HG03571 (cell line): Measurements from ENCODE around the gene PLTP.
"Not testable (repeated sequence)": the region's sequence is repeated elsewhere in the genome, so short reads cannot be mapped to it uniquely, and the experiment has no call there.

Experiments
- ATAC-seq: cut with Tn5 transposase; IDR thresholded peaks from one replicate; pipeline ENCODE4 v1.9.1; 2021; ENCODE audit not compliant: unreplicated experiment

The PLTP gene

GRCh38 chr20:45944965-45945677, 33.2 kb upstream of the PLTP start:
- no peak for ATAC-seq

GRCh38 chr20:45944151-45944964, 32.4 kb upstream of the PLTP start:
- ATAC-seq: no peak

GRCh38 chr20:45943613-45944012, 31.7 kb upstream of the PLTP start:
- ATAC-seq: no peak

GRCh38 chr20:45940469-45940868, 28.5 kb upstream of the PLTP start:
- ATAC-seq: no peak

GRCh38 chr20:45940053-45940452, 28.1 kb upstream of the PLTP start:
- ATAC-seq: no peak

- no peak for ATAC-seq
Observed at GRCh38 chr20:45938727-45939438, 26.9 kb upstream of the PLTP start.

GRCh38 chr20:45937765-45938164, 25.8 kb upstream of the PLTP start:
- ATAC-seq: no peak

GRCh38 chr20:45935416-45936046, 23.6 kb upstream of the PLTP start:
- peak; percentile 3 for ATAC-seq

GRCh38 chr20:45934586-45935415, 22.8 kb upstream of the PLTP start, which contains the start of gene PCIF1:
Gene PCIF1, plus strand, starts transcription at chr20:45934683. Its CDS starts 4,317 bp downstream, at chr20:45939000.
- ATAC-seq: peak; percentile 62

- ATAC-seq: peak; percentile 19
Observed at GRCh38 chr20:45934046-45934585, 22.2 kb upstream of the PLTP start.

- no peak for ATAC-seq
Observed at GRCh38 chr20:45933266-45934045, 21.5 kb upstream of the PLTP start.

GRCh38 chr20:45931680-45932079, 19.7 kb upstream of the PLTP start:
- ATAC-seq: not testable (repeated sequence)

- no peak for ATAC-seq
Observed at GRCh38 chr20:45927071-45927878, 15.3 kb upstream of the PLTP start.

GRCh38 chr20:45926731-45927070, 14.7 kb upstream of the PLTP start:
- ATAC-seq: no peak

GRCh38 chr20:45925821-45926506, 14.0 kb upstream of the PLTP start:
- ATAC-seq: no peak

GRCh38 chr20:45924391-45925261, 12.7 kb upstream of the PLTP start:
- no peak for ATAC-seq
